Measurements from ENCODE around the gene CENPO.

GRCh38 chr2:24832931-24833701 lies 39.9 kb downstream of the CENPO start:
- TF ChIP-seq EZH2 (IDR thresholded peaks at IDR 0.05; ENCODE audit: insufficient read depth, poor library complexity, severe bottlenecking) (no peak), EZH2phosphoT487 (IDR thresholded peaks at IDR 0.05; ENCODE audit: insufficient read depth, low read depth) (no peak)

Data from GM23248 (cell line).